IPS-20b (cell line): ENCODE results near the gene ZNF700.
"Not testable (repeated sequence)": the region's sequence is repeated elsewhere in the genome, so short reads cannot be mapped to it uniquely, and the experiment has no call there.

ENCODE experiments used
- H3K27ac ChIP-seq: one replicate; pipeline ENCODE4 v1.5.1; 2013; ENCODE audit warnings: low read length
- H3K27me3 ChIP-seq: 2 replicates; pipeline ENCODE4 v1.6.1; 2013; ENCODE audit warnings: mild to moderate bottlenecking, low read length, inconsistent platforms; ENCODE audit not compliant: insufficient read depth
- H3K36me3 ChIP-seq: 2 replicates; pipeline ENCODE4 v1.6.1; 2013; ENCODE audit warnings: low read depth, mild to moderate bottlenecking, inconsistent platforms, low read length, moderate library complexity; ENCODE audit not compliant: insufficient read depth
- H3K4me1 ChIP-seq: 2 replicates; pipeline ENCODE4 v1.6.1; 2013; ENCODE audit warnings: mild to moderate bottlenecking, control low read depth, inconsistent platforms, low read length, moderate library complexity; ENCODE audit not compliant: insufficient read depth
- H3K4me3 ChIP-seq: 2 replicates; pipeline ENCODE4 v1.5.1; 2013; ENCODE audit warnings: mild to moderate bottlenecking, low read length, inconsistent platforms
- H3K9ac ChIP-seq: 2 replicates; pipeline ENCODE4 v1.6.1; 2013; ENCODE audit warnings: low read depth, mild to moderate bottlenecking, inconsistent platforms, low read length, moderate library complexity
- H3K9me3 ChIP-seq: 2 replicates; pipeline ENCODE4 v1.6.1; 2013; ENCODE audit warnings: mild to moderate bottlenecking, low read depth, low read length, inconsistent platforms; ENCODE audit not compliant: insufficient read depth

Gene ZNF700

DNA sequence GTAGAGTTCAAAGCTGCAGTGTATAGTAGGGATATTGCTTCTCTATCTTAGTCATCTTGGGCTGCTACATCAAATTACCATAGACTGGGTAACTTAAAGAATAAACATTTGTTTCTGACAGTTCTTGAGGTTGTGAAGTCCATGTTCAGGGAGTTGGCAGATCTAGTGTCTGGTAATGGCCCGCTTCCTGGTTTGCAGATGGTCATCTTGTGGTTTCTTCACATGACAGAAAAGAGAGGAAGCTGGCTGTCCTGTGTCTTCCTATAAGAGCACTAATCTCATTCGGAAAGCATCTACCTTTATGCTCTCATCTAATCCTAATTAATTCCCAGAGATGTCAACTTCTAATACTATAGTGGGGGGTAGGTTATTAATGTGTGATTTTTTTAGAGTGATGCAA lies 46.1 kb downstream of the ZNF700 start:
- Histone ChIP-seq H3K36me3 (no peaks in the 10 kb centered on the region), H3K4me1 (no peaks in the 10 kb centered on the region), H3K27ac (no peak overlapping the region), H3K27me3 (peaks cover 11% of the 10 kb centered on the region; the same call in 1 of the 2 replicates), H3K4me3 (no peak overlapping the region), H3K9ac (no peak overlapping the region), H3K9me3 (peaks cover 13% of the 10 kb centered on the region)

DNA sequence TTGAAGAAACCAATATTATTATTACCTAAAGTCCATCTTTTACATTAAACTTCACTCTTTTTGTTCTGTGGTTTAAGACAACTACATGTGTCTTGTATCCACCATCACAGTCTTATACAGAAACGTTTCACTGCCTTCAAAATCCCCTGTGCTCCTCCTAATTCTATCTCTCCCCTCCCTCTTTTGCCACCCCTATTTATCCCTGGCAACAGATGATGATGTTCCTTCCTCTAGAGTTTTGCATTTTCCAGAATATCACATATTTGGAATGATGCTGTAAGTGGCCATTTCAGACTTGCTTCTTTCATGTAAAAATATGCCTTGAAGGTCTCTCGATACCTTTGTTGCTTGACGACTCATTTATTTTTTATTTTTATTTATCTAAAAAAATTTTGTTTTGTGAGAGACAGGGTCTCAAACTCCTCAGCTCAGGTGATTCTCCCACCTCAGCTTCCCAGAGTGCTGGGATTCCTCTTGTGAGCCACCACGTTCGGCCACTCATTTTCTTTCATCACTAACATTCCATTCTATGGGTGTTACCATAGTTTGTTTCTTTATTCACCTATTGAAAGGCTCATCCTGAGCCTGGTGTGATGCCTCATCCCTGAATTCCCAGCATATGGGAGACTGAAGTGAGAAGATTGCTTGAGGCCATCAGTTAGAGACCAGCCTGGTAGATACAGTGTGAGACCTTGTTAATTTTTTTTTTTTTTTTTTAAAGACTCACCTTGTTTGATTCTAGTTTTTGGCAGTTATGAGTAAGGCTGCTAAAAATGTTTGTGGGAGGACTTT lies 48.3 kb downstream of the ZNF700 start:
- Histone ChIP-seq H3K4me3 (no peak overlapping the region), H3K4me1 (no peaks in the 10 kb centered on the region), H3K36me3 (peaks cover 9% of the 10 kb centered on the region; the same call in 1 of the 2 replicates), H3K9me3 (peaks cover 33% of the 10 kb centered on the region), H3K27ac (no peak overlapping the region), H3K9ac (no peak overlapping the region), H3K27me3 (no peaks in the 10 kb centered on the region)

DNA sequence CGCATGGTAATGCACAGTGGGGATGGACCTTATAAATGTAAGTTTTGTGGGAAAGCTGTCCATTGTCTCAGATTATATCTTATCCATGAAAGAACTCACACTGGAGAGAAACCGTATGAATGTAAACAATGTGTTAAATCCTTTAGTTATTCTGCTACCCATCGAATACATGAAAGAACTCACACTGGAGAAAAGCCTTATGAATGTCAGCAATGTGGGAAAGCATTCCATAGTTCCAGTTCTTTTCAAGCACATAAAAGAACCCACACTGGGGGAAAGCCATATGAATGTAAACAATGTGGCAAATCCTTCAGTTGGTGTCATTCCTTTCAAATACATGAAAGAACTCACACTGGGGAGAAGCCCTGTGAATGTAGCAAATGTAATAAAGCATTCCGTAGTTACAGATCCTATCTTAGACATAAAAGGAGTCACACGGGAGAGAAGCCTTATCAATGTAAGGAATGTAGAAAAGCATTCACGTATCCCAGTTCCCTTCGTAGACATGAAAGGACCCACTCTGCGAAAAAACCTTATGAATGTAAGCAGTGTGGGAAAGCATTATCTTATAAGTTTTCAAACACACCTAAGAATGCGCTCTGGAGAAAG lies 53.7 kb downstream of the ZNF700 start:
- Histone ChIP-seq H3K36me3 (peaks cover 17% of the 10 kb centered on the region; the same call in 1 of the 2 replicates), H3K27me3 (no peaks in the 10 kb centered on the region), H3K9me3 (peaks cover 80% of the 10 kb centered on the region), H3K27ac (no peak overlapping the region), H3K9ac (no peak overlapping the region), H3K4me3 (no peak overlapping the region), H3K4me1 (no peaks in the 10 kb centered on the region)

DNA sequence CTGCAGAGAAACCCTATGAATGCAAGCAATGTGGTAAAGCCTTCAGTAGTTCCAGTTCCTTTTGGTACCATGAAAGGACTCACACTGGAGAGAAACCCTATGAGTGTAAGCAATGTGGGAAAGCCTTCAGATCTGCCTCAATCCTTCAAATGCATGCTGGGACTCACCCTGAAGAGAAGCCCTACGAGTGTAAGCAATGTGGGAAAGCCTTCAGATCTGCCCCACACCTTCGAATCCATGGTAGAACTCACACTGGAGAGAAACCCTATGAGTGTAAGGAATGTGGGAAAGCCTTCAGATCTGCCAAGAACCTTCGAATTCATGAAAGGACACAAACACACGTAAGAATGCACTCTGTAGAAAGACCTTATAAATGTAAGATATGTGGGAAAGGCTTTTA lies 54.6 kb downstream of the ZNF700 start:
- Histone ChIP-seq H3K36me3 (peaks cover 17% of the 10 kb centered on the region; the same call in 1 of the 2 replicates), H3K4me1 (no peaks in the 10 kb centered on the region), H3K27me3 (no peaks in the 10 kb centered on the region), H3K27ac (no peak overlapping the region), H3K4me3 (0 out of 2 replicates have a peak overlapping the region, but pooled peaks have one; percentile 14), H3K9ac (no peak overlapping the region), H3K9me3 (peaks cover 80% of the 10 kb centered on the region)

DNA sequence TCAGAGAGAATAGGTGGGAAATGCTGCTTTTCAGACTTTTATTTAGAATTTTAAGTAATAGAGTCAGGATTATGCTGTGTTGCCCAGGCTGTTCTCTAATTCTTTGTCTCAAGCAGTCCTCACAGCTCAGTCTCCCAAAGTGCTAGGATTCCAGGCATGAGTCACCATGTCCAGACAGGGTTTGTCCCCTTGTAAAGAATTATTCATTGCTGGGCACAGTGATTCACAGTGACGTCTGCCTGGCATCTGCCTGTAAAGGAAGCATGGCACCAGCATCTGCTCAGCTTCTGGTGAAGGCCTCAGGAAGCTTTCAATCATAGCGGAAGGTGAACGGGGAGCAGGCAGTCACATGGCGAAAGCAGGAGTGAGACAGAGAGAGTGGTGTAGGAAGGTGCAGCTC lies 57.6 kb downstream of the ZNF700 start:
- no peak overlapping the region for H3K4me3 ChIP-seq
- no peaks in the 10 kb centered on the region for H3K4me1 ChIP-seq
- H3K27ac ChIP-seq, result no peak overlapping the region
- no peak overlapping the region for H3K9ac ChIP-seq
- H3K9me3 ChIP-seq, result peaks cover 53% of the 10 kb centered on the region
- no peaks in the 10 kb centered on the region for H3K27me3 ChIP-seq
- H3K36me3 ChIP-seq, result peaks cover 13% of the 10 kb centered on the region; the same call in 1 of the 2 replicates

DNA sequence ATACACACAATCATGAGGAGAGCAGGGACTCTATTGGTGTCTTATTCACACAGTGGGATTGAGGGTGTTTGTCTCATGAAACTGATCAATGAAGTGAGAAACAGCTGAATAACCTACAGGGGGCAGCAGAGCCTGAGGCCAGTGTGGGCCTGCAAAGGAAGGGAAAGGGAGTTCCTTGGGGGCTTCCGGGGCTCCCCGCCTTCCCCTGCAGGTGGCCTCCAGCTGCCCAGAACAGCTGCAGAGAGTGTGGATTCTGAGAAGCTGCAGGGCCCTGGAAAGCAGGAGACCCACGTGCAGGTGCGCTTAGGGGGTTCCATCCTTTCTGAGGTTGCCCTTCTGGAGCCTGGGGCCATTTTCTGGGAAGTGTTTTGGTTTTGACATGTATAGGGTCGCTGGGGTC lies 60.1 kb downstream of the ZNF700 start:
- Histone ChIP-seq H3K27ac (no peak overlapping the region), H3K4me3 (no peak overlapping the region), H3K4me1 (no peaks in the 10 kb centered on the region), H3K9me3 (peaks cover 29% of the 10 kb centered on the region), H3K36me3 (peaks cover 6% of the 10 kb centered on the region; the same call in 1 of the 2 replicates), H3K27me3 (no peaks in the 10 kb centered on the region), H3K9ac (no peak overlapping the region)

DNA sequence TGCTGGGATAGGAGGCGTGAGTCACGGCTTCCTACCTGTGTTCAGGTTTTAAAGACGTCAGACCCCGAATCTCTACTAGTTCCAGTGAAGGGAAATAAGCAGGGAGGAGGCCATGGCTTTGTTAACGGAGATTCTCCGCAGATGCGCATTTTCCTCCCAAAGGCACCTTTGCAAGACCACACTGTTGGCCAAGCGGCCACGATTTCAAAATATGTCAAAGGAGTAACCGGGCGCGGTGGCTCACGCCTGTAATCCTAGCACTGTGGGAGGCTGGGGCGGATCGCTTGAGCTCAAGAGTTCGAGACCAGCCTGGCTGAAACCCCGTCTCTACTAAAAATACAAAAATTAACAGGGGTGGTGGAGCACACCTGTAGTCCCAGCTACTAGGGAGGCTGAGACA lies 61.8 kb downstream of the ZNF700 start:
- Histone ChIP-seq H3K9me3 (peaks cover 11% of the 10 kb centered on the region), H3K27me3 (no peaks in the 10 kb centered on the region), H3K4me1 (no peaks in the 10 kb centered on the region), H3K27ac (no peak overlapping the region), H3K9ac (no peak overlapping the region), H3K36me3 (peaks cover 13% of the 10 kb centered on the region), H3K4me3 (no peak overlapping the region)

DNA sequence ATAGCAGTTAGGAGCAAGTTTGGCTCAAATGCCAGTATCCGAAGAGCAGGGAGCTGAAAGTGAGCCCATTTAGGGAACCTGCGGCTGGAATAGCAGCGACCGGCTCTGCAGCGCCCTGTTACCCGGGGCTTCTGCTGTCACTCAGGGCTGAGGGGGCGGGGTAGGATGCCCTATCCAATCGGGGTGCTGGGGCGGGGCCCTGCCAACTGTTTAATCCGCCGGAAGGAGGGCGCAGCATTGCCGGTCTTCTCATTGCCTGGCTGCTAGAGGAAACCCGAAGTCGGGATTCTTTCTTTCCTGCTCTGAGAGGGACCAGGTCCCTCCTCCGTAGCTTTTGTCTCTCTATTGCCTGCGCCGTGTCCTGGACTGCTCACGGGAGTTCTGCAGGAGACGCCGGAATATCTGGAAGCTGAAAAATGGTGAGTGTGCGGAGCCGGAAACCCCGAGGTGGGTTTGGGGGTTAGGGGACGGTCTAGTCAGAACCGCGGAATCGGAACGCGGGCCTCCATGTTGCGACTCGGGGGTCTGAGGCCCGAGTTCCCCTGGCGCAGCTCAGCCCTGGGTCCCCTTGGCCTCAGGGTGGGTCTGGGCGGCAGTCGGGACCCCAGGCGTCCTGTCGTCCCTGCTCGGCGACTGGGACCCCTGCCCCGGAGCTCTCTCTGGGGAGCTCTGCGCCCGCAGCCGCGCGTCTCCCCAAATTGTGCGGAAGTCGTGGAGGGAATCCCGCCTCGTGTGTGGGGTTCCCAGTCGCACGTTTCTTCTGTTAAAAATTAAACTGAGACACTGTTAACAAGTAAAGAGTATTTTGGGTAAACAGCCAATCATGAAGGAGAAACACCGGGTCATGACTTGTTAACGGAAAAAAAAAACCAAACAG lies 62.7 kb downstream of the ZNF700 start:
- Histone ChIP-seq H3K27ac (peak overlapping the region; percentile 71), H3K9me3 (peaks cover 4% of the 10 kb centered on the region), H3K36me3 (peaks cover 16% of the 10 kb centered on the region), H3K4me1 (no peaks in the 10 kb centered on the region), H3K9ac (peak overlapping the region; percentile 98), H3K4me3 (peak overlapping the region; percentile 100), H3K27me3 (no peaks in the 10 kb centered on the region)

DNA sequence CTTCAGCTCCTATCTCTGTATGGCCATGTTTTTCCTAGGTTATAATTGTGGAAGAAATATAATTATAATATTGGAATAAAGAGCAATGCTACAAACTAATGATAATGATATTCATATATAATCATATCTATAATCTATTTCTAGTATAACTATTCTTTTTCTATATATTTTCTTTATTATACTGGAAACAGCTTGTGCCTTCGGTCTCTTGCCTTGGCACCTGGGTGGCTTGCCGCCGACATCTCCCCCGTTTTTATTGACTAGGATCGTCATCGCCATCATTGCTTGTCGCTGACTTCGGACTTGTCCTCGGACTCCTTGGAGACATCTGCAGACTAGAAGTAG lies 64.2 kb downstream of the ZNF700 start:
- no peak overlapping the region for H3K9ac ChIP-seq
- no peak overlapping the region for H3K27ac ChIP-seq
- peak overlapping the region; percentile 100; the same call in 1 of the 2 replicates for H3K4me3 ChIP-seq
- no peaks in the 10 kb centered on the region for H3K9me3 ChIP-seq
- H3K27me3 ChIP-seq, result no peaks in the 10 kb centered on the region
- no peaks in the 10 kb centered on the region for H3K4me1 ChIP-seq
- H3K36me3 ChIP-seq, result peaks cover 19% of the 10 kb centered on the region

DNA sequence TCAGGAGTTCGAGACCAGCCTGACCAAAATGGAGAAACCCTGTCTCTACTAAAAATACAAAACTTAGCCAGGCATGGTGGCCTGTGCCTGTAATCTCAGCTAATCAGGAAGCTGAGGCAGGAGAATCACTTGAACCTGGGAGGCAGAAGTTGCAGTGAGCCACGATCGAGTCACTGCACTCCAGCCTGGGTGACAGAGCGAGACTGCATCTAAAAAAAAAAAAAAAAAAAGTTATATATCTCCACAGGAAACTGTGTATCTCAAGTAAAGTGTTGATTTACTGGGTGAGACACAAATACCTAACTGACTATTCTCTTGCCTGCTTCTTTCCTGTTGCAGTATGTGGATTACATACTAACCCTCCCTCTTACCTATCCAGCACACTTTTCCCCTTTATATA lies 67.0 kb downstream of the ZNF700 start:
- H3K9me3 ChIP-seq, H3K27me3 ChIP-seq, H3K4me1 ChIP-seq, H3K9ac ChIP-seq, H3K4me3 ChIP-seq, H3K27ac ChIP-seq: not testable (repeated sequence)
- peaks cover 23% of the 10 kb centered on the region for H3K36me3 ChIP-seq

DNA sequence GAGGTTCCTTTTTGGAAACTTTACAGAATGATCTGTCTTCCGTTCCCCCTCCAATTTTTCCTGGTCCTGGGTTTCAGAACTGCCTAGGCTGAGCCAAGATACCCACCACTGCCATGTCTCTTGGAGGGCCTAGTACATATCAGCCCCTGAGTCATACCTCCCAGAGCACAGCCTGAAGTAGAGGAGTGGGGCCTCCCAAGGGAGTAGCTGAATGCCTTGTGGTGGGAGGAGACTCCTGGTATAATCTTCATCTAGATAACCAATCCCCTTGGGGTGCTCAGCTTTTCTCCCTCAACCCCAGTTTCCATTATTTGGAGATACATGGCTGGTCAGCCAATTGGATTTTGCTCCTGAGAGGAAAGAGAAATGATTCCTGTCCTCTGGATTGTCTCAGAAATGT lies 70.3 kb downstream of the ZNF700 start:
- H3K9me3 ChIP-seq, result no peaks in the 10 kb centered on the region; the same call in 1 of the 2 replicates
- H3K4me3 ChIP-seq, result no peak overlapping the region
- no peak overlapping the region for H3K9ac ChIP-seq
- no peak overlapping the region for H3K27ac ChIP-seq
- no peaks in the 10 kb centered on the region for H3K27me3 ChIP-seq
- no peaks in the 10 kb centered on the region for H3K4me1 ChIP-seq
- H3K36me3 ChIP-seq, result peaks cover 20% of the 10 kb centered on the region
